Tibial artery (tissue), 4 donors: ENCODE data around the gene NINL.
"Not testable (repeated sequence)": the region's sequence is repeated elsewhere in the genome, so short reads cannot be mapped to it uniquely, and the experiment has no call there.

Experiments
- DNase-seq, 2 donors: peaks; one replicate each; pipeline ENCODE4 v3.0.0-alpha.2; 2019
- H3K27ac ChIP-seq, 2 donors: fragments of 200-600 bp; sonication (generic) in 1 of 2; 1 replicate in 1 of 2; 2 replicates in 1 of 2; pipeline ENCODE4 v1.5.1; 2018 to 2019; ENCODE audit warnings: mild to moderate bottlenecking in 1 of 2
- H3K27me3 ChIP-seq, 2 donors: fragments of 200-600 bp; sonication (generic) in 1 of 2; one replicate each; pipeline versions ENCODE4 v1.5.1 to v1.6.0; 2016 to 2019
- H3K36me3 ChIP-seq, 3 donors: fragments of 200-600 bp; sonication (generic) in 2 of 3; one replicate each; pipeline ENCODE4 v1.5.1; 2016 to 2019; ENCODE audit warnings: mild to moderate bottlenecking in 2 of 3
- H3K4me1 ChIP-seq, 4 donors: fragments of 200-600 bp; sonication (generic) in 2 of 4; 1 replicate in 3 of 4; 2 replicates in 1 of 4; pipeline ENCODE4 v1.5.1; 2016 to 2019
- H3K4me3 ChIP-seq, 2 donors: fragments of 200-600 bp; sonication (generic) in 1 of 2; 1 replicate in 1 of 2; 2 replicates in 1 of 2; pipeline ENCODE4 v1.5.1; 2018 to 2019; ENCODE audit warnings: mild to moderate bottlenecking in 2 of 2
- H3K9me3 ChIP-seq, 3 donors: fragments of 200-600 bp; sonication (generic) in 1 of 3; one replicate each; pipeline ENCODE4 v1.5.1; 2016 to 2019
- CTCF ChIP-seq, 2 experiments: fragments of 200-600 bp in 1 of 2; fragments of 450-650 bp in 1 of 2; IDR thresholded peaks; one replicate each; pipeline ENCODE4 v1.5.1; 2017 to 2019; ENCODE audit warnings: antibody characterized with exemption in 2 of 2, mild to moderate bottlenecking in 1 of 2, moderate library complexity in 1 of 2
- intact Hi-C: fragments of 100-400 bp; cut with DNase I; formaldehyde crosslinking; loops from one replicate; pipeline ENCODE4 v1.15.0; 2023; ENCODE audit warnings: low total_unique reads

Gene NINL

GRCh38 chr20:25601659-25602058, 16.3 kb upstream of the NINL start:
- Histone ChIP-seq H3K4me1 (no peaks in the 10 kb centered on the region), H3K9me3 (no peaks in the 10 kb centered on the region), H3K27me3 (no peaks in the 10 kb centered on the region), H3K4me3 (no peak overlapping the region), H3K36me3 (no peaks in the 10 kb centered on the region), H3K27ac (no peak overlapping the region)
- TF ChIP-seq CTCF (IDR thresholded peaks at IDR 0.05): no peak
- intact Hi-C loops: no loop called here
- DNase-seq: no peak

- H3K9me3 ChIP-seq: no peaks in the 10 kb centered on the region
- intact Hi-C loops: no loop called here
- no peak overlapping the region for H3K4me3 ChIP-seq
- H3K36me3 ChIP-seq: no peaks in the 10 kb centered on the region
- no peaks in the 10 kb centered on the region for H3K27me3 ChIP-seq
- no peak overlapping the region for H3K27ac ChIP-seq
- TF ChIP-seq CTCF (IDR thresholded peaks at IDR 0.05): no peak
- no peaks in the 10 kb centered on the region for H3K4me1 ChIP-seq
- no peak for DNase-seq
These were observed 15.3 kb upstream of the NINL start for GRCh38 chr20:25600632-25601031.

GRCh38 chr20:25592135-25592852, 7.0 kb upstream of the NINL start:
- Histone ChIP-seq H3K9me3 (no peaks in the 10 kb centered on the region), H3K4me1 (no peaks in the 10 kb centered on the region), H3K36me3 (no peaks in the 10 kb centered on the region), H3K27ac (no peak overlapping the region), H3K4me3 (no peak overlapping the region), H3K27me3 (no peaks in the 10 kb centered on the region)
- no peak for TF ChIP-seq CTCF (IDR thresholded peaks at IDR 0.05)
- intact Hi-C loops: no loop called here
- no peak for DNase-seq

GRCh38 chr20:25590778-25591177, 5.4 kb upstream of the NINL start:
- H3K4me1 ChIP-seq, H3K27me3 ChIP-seq, H3K4me3 ChIP-seq, DNase-seq, H3K36me3 ChIP-seq, H3K9me3 ChIP-seq, H3K27ac ChIP-seq, intact Hi-C loops: not testable (repeated sequence)

- Histone ChIP-seq H3K4me3 (no peak overlapping the region), H3K9me3 (no peaks in the 10 kb centered on the region), H3K36me3 (no peaks in the 10 kb centered on the region), H3K27ac (no peak overlapping the region), H3K4me1 (peaks cover 0 to 13% (median 7%) of the 10 kb centered on the region in 4 donors), H3K27me3 (no peaks in the 10 kb centered on the region)
- DNase-seq: no peak
- no peak for TF ChIP-seq CTCF (IDR thresholded peaks at IDR 0.05)
- intact Hi-C loops: no loop called here
These were observed 3.2 kb upstream of the NINL start for GRCh38 chr20:25588491-25588890.

GRCh38 chr20:25587536-25587935, 2.2 kb upstream of the NINL start:
- DNase-seq: no peak
- H3K4me1 ChIP-seq: peaks cover 0 to 13% (median 7%) of the 10 kb centered on the region in 4 donors
- no peaks in the 10 kb centered on the region for H3K27me3 ChIP-seq
- no peak for TF ChIP-seq CTCF (IDR thresholded peaks at IDR 0.05)
- no peak overlapping the region for H3K4me3 ChIP-seq
- H3K36me3 ChIP-seq: no peaks in the 10 kb centered on the region
- intact Hi-C loops: no loop called here
- H3K27ac ChIP-seq: no peak overlapping the region
- H3K9me3 ChIP-seq: no peaks in the 10 kb centered on the region
